ENCODE data around the gene HYDIN. TPM values are rescaled to one million over a fixed set of nuclear protein-coding genes. Genes with fewer than 3 reads are reported as not detected.

Gene HYDIN
- total RNA-seq, 2 donors from 2014 or later = 0.40 TPM; not detected in 1

DNA sequence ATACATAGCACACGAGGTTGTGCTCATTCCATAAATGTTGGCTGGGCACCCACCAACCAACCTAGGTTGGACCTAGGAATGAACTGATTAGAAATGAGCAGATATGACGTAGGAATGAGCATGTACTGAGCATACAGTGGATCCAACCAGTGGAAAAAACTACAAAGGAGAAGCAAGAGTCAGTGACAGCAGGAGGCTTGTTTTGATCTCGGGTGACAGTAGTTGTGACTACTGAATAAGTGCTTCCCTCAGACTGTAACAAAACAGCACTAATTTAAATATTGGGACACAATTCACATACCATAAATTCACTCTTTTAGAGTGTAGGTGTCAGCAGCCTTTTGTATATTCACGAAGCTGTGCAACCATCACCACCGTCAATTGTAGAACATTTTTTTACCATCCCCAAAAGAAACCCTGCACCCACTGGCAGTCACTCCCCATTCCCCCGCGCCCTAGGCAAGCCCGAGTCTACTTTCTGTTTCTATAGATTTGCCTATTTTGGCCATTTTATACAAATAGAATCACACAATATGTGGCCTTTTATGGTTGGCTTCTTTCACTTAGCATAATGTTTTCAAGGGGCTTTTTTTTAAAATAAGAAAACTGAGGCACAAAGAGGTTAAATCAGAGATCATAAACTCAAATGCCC, 436.5 kb downstream of the HYDIN start:
- H3K9me3 Mint-ChIP-seq = no peaks in the 10 kb centered on the region

DNA sequence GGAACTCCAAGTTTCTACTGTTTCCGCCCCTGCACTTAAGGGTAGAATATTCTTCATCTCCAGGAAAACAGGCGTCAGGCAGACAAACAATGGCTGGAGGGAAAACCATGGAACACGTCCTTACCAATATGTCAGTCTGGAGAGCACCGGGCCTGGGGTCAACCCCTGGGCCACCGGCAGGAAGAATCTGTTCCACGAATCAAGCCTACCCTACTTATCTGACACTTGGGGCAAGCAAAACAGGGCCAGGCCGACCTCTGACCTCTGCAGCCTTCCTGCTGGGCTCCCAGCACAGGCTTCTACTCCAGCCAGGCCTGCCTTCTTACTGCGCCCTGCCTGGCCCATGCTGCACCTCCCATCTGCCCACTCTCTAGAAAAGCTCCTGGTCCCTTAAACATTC, 439.7 kb downstream of the HYDIN start:
- peaks cover 17% of the 10 kb centered on the region for H3K36me3 Mint-ChIP-seq (ENCODE audit: low read depth)

More for the DNA sequence above, 436.5 kb downstream of the HYDIN start:
- H3K27ac Mint-ChIP-seq = peak overlapping the region; percentile 16
- no peaks in the 10 kb centered on the region for H3K27me3 Mint-ChIP-seq
- peaks cover 2% of the 10 kb centered on the region for H3K4me1 Mint-ChIP-seq
- ATAC-seq (replicated peaks) = no peak
- H3K4me3 Mint-ChIP-seq = no peak overlapping the region
- peaks cover 9% of the 10 kb centered on the region for H3K36me3 Mint-ChIP-seq (ENCODE audit: low read depth)

DNA sequence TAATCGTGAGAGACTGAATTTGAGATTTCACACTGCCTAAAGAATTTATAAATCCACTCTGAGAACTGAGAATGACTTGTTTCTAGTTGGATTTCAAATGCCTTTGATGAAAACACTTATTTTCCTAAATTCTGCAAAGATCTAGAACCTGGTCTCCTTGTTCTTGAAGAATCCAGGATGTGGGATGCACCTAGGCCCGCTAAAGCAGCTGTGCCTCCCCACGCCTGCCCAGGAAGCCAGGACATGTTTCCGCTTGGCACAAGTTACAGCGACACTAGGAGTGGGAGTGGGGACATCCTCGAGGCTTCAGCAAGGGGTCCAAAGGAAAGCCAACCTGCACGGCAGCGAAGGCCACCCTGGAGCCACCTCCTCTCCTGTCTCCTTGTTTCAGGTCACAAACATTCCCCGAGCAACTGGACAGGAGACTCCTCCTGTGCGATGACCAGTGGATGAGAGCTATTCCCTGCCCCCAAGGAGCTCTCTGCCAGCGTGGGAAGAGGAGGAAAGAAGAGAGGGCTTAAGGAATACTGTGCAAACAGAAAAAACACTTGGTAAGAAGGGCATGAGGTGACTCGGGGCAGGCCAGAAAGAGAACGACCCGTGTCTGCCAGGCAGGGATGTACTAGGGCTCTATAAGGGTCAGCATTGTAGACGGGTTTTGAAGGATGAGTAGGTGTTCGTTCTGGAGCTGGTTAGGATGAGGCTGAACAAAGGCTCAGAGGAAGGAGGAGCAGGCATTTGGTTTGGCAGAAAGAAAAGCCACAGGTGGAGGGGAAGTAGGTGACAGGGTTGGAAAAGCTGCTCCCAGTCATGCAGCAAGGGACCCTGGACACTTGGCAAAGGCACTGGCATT, 440.7 kb downstream of the HYDIN start:
- Mint-ChIP-seq H3K4me3 (no peak overlapping the region), H3K36me3 (ENCODE audit: low read depth) (peaks cover 26% of the 10 kb centered on the region), H3K27ac (peak overlapping the region; percentile 54), H3K27me3 (no peaks in the 10 kb centered on the region), H3K9me3 (no peaks in the 10 kb centered on the region), H3K4me1 (peaks cover 7% of the 10 kb centered on the region)
- no peak for ATAC-seq (replicated peaks)

More for the DNA sequence above, 439.7 kb downstream of the HYDIN start:
- no peak for ATAC-seq (replicated peaks)
- Mint-ChIP-seq H3K4me1 (peaks cover 7% of the 10 kb centered on the region), H3K9me3 (no peaks in the 10 kb centered on the region), H3K27me3 (no peaks in the 10 kb centered on the region), H3K27ac (peak overlapping the region; percentile 54), H3K4me3 (no peak overlapping the region)

DNA sequence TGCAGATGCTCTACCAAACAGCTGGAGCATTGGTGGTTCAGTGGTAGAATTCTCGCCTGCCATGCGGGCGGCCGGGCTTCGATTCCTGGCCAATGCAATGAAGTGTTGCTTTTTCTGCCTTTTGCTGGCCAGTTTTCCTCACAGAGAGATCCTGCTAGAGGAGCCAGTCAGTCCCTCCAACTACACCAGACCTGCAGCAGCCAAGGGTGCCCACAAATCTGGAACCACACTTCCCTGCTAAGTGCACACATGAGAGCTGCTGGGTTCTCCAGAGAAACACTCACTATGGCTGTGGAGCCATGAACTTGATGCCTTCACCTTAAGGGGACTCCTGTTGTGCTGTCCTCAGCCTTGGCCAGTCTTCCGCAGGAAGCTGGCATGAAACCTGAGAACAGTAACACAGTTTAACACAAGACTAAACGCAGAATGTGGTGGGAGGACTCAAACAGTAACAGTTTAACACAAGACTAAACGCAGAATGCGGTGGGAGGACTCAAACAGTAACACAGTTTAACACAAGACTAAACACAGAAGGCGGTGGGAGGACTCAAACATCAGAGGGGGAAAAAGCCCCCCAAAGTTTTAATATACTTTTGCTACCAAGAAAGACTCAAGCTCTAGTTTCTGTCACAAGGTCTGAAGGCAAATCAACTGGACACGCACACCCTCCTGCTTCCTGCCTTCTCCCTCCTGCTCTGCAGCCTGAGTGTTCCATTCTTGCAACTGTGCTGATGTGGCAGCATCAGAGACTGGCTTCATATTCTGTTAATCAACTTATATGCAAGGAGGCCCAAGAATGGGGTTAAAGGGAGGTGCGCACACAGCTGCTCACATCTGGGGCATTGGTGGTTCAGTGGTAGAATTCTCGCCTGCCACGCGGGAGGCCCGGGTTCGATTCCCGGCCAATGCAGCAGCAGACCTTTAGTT, 441.6 kb downstream of the HYDIN start:
- H3K4me3 Mint-ChIP-seq = no peak overlapping the region
- H3K27ac Mint-ChIP-seq = peak overlapping the region; percentile 43
- no peaks in the 10 kb centered on the region for H3K27me3 Mint-ChIP-seq
- no peak for ATAC-seq (replicated peaks)
- H3K4me1 Mint-ChIP-seq = peaks cover 7% of the 10 kb centered on the region
- H3K36me3 Mint-ChIP-seq (ENCODE audit: low read depth) = peaks cover 34% of the 10 kb centered on the region
- no peaks in the 10 kb centered on the region for H3K9me3 Mint-ChIP-seq

DNA sequence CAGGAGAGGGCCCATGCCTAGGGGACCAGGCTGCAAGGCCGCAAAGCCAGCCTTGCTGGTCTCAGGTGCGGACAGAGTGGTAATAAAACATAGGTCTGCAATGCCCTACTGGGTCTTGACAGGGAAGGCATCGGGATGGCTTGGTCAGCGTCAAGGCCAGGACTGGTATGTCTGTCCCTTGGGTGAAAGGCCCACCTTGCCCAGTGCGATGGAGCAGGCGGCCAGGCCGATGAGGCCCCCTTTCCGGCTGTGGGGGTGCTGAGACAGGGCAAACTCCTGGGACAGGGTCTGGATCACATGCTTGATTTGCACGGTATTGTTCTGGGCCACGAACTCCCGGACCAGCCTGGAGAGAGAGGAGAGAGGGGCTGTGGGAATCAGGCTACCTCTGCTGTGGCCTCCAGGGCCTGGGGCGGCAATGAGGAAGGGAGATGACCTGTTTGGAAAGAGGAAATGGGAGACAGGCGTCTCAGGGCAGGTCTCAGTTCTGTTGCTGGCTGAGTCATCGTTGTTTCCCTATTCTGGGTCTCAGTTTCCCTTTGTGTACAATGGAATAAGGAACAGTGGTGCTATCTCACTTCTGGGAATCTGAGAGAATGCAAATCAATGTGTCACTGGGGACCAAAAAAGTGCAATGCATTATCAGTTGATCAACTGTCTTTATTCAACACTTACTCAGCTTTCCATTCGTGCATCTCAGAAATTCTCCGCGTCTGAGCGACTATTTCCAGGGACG, 444.3 kb downstream of the HYDIN start:
- H3K4me3 Mint-ChIP-seq = no peak overlapping the region
- H3K27me3 Mint-ChIP-seq = no peaks in the 10 kb centered on the region
- H3K36me3 Mint-ChIP-seq (ENCODE audit: low read depth) = peaks cover 62% of the 10 kb centered on the region
- peak overlapping the region; percentile 15 for H3K27ac Mint-ChIP-seq
- H3K9me3 Mint-ChIP-seq = no peaks in the 10 kb centered on the region
- ATAC-seq (replicated peaks) = no peak
- H3K4me1 Mint-ChIP-seq = peaks cover 7% of the 10 kb centered on the region

DNA sequence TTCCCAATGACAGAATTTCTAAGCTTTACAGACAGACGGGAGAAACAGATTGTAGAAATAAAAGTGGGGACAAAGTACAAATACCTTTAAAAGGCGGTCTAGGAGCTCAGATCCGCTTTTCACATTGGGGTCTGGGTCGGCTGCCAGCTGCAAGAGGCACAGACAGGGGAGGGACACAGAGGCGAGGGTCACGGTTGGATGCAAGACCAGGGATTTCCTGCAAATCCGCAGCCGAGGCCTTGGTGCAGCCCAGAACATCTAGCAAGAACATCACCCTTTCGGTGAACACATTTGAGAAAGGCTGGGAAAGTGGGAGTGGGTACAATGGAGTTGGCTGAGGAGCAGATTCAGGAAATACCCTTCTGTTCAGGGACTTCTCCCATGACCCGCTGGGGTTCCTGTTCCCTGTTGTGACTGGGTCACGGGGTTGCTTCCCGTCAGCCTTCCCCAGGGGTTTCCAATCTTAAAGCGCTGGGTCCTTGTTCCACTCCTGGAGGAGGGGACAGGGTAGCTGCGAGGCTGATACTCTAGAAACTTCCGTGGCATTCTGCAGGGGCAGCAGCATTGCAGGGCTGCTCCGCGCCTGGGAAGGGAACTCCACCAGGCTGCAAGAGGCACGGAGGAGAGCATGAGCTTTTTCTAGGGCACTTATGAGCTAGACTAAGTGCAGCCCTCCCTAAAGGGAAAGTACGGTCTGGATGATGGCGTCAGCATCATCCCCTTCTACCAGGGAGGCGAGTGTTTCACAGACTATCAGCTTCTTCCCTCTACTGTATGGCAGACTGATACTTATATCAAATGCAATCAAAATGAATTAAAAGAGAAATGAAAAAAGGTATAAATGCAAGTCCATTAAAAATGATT, 445.6 kb downstream of the HYDIN start:
- Mint-ChIP-seq H3K27me3 (no peaks in the 10 kb centered on the region), H3K4me3 (no peak overlapping the region), H3K36me3 (ENCODE audit: low read depth) (peaks cover 75% of the 10 kb centered on the region), H3K27ac (no peak overlapping the region), H3K9me3 (no peaks in the 10 kb centered on the region), H3K4me1 (peaks cover 7% of the 10 kb centered on the region)
- no peak for ATAC-seq (replicated peaks)

DNA sequence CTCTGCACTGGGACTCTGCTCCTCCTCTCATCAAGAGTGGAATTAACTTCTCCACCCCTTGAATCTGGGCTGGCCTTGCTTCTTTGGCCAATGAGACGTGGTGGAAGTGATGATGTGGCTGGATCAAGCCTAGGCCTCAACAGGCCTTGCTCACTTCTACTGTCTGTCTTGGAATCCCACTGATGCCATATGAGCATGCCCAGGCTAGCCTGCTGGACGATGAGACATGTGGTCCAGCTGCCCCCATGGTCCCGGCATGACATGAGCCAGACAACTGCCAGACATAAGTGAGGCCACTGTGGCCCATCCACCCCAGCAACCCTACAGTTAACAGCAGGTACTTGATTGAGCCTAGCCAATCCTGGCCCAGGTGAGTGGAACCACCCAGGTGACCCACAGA, 448.3 kb downstream of the HYDIN start:
- no peaks in the 10 kb centered on the region for H3K27me3 Mint-ChIP-seq
- no peaks in the 10 kb centered on the region for H3K9me3 Mint-ChIP-seq
- H3K36me3 Mint-ChIP-seq (ENCODE audit: low read depth) = peaks cover 94% of the 10 kb centered on the region
- no peak for ATAC-seq (replicated peaks)
- no peak overlapping the region for H3K4me3 Mint-ChIP-seq
- no peak overlapping the region for H3K27ac Mint-ChIP-seq
- peaks cover 12% of the 10 kb centered on the region for H3K4me1 Mint-ChIP-seq

DNA sequence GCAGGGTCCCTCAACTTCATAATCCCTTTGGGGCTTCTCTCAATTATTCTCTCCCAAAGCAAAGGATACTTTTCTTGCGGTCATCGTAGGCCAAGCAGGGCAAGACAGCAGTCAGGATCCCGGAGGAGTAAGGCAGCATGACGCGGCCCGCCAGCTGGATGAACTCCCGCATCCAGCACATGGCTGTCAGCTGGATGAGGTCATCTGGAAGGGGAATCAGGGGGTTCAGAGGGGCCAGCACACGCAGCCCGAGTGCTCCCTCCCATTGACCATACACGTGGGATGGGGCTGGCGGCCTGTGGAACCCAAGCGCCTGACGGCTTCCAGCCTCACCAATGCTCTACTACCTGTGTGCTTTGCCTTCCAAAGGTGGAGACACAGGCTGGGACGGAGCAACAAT, 448.7 kb downstream of the HYDIN start:
- Mint-ChIP-seq H3K36me3 (ENCODE audit: low read depth) (peaks cover 94% of the 10 kb centered on the region), H3K9me3 (no peaks in the 10 kb centered on the region), H3K27me3 (no peaks in the 10 kb centered on the region), H3K4me1 (peaks cover 10% of the 10 kb centered on the region), H3K27ac (no peak overlapping the region), H3K4me3 (no peak overlapping the region)
- ATAC-seq (replicated peaks) = no peak

DNA sequence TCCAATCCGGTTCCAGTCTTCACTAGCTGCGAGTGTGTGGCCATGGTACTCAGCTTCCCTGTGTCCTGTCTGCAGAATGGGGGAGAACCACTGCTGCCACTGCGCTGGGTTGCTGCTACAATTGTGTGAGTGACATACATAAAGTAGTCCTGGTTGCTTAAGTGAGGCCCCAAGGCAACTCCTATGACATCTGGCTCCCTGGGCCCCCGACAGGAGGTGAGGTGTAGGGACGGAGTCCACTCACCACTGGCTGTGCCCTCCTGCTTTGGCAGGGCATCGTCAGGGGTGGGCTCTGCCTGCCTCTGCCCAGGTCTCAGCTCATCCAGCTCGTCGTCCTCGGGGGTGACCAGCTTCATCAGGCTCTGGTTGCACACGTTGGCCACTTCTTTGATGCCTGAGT, 450.0 kb downstream of the HYDIN start:
- H3K9me3 Mint-ChIP-seq = no peaks in the 10 kb centered on the region
- no peak overlapping the region for H3K27ac Mint-ChIP-seq
- peaks cover 6% of the 10 kb centered on the region for H3K4me1 Mint-ChIP-seq
- no peak for ATAC-seq (replicated peaks)
- H3K27me3 Mint-ChIP-seq = no peaks in the 10 kb centered on the region
- peaks cover 99% of the 10 kb centered on the region for H3K36me3 Mint-ChIP-seq (ENCODE audit: low read depth)
- no peak overlapping the region for H3K4me3 Mint-ChIP-seq

DNA sequence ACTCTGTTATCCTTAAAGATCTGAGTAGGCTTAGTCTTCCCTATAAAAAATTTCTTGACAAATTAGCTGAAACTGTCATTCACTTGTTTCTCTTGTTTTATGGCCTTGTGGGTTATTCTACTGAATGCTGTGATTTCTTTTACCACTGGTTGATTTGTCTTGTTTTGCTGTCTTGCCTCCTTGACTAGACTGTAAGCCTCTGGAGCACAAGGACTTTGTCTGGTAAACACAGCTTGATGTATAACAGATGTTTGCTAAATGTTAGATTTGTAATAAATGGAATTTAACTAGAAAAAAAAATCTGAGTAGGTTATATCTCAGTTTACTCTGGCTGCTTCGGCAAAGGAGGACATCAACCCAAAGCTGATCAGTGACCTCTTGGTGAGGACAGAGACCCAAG, 451.2 kb downstream of the HYDIN start:
- no peak overlapping the region for H3K27ac Mint-ChIP-seq
- no peaks in the 10 kb centered on the region for H3K9me3 Mint-ChIP-seq
- no peak overlapping the region for H3K4me3 Mint-ChIP-seq
- H3K27me3 Mint-ChIP-seq = no peaks in the 10 kb centered on the region
- peaks cover 6% of the 10 kb centered on the region for H3K4me1 Mint-ChIP-seq
- H3K36me3 Mint-ChIP-seq (ENCODE audit: low read depth) = peaks cover 99% of the 10 kb centered on the region
- ATAC-seq (replicated peaks) = no peak

DNA sequence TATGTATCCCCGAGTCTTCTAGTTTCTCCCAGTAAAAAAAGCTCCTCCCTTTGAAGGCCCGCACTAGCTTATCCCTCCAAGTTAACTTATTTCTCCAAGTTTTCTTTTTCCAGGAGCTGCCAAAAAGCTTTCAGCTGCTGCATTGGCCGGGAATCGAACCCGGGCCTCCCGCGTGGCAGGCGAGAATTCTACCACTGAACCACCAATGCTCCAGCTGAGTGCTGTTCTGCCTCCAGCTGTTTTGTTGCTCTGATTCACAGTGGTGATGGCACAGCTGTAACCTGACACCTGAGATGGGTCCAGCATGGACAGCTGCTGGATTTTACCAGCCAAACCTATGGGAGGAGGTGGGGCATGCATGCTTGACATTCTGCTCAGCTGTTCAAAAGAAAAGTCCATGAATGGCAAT, 451.6 kb downstream of the HYDIN start:
- H3K27ac Mint-ChIP-seq = no peak overlapping the region
- ATAC-seq (replicated peaks) = no peak
- peaks cover 6% of the 10 kb centered on the region for H3K4me1 Mint-ChIP-seq
- H3K36me3 Mint-ChIP-seq (ENCODE audit: low read depth) = peaks cover 99% of the 10 kb centered on the region
- H3K27me3 Mint-ChIP-seq = no peaks in the 10 kb centered on the region
- H3K9me3 Mint-ChIP-seq = no peaks in the 10 kb centered on the region
- H3K4me3 Mint-ChIP-seq = no peak overlapping the region

DNA sequence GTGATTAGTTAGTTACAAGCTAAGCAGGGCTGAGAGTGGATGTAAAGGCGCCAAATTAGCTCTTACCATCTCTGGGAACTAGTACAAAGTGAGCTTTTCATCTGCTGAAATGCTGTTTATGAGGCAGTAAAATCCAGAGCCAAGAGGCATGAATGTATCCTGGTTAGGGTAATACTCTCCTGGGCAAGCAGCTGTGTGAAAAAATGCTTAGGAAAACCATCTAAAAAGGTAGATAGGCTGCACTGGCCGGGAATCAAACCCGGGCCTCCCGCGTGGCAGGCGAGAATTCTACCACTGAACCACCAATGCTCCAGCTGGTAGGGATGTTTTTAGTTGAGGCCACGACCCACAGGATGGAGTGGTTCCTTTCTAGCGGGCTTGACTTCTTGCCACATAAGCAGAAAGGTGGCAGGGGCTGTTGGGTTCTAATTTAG, 452.5 kb downstream of the HYDIN start:
- H3K4me3 Mint-ChIP-seq = no peak overlapping the region
- H3K9me3 Mint-ChIP-seq = no peaks in the 10 kb centered on the region
- no peak overlapping the region for H3K27ac Mint-ChIP-seq
- no peaks in the 10 kb centered on the region for H3K27me3 Mint-ChIP-seq
- H3K36me3 Mint-ChIP-seq (ENCODE audit: low read depth) = peaks cover 98% of the 10 kb centered on the region
- ATAC-seq (replicated peaks) = no peak
- peaks cover 6% of the 10 kb centered on the region for H3K4me1 Mint-ChIP-seq

DNA sequence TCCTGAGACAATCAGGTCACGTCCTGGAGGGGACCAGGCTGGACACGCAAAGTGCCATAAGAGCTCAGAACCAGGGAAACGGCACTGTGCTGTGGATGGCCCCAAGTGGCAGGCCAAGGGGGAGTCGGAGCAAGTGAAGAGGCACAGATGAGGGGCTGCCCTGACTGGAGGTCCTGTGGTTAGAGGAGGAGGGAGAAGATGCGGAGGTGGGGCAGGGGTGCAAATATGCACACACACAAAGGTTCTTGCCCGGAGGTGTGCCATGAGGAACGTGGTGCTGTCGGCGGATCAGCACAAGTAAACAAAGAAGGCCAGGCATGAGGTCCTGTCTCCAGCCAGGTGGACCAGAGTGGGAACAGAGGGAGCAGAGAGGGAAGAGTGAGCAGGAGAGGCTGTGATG, 453.0 kb downstream of the HYDIN start:
- H3K27ac Mint-ChIP-seq = no peak overlapping the region
- ATAC-seq (replicated peaks) = no peak
- no peaks in the 10 kb centered on the region for H3K9me3 Mint-ChIP-seq
- peaks cover 6% of the 10 kb centered on the region for H3K4me1 Mint-ChIP-seq
- peaks cover 98% of the 10 kb centered on the region for H3K36me3 Mint-ChIP-seq (ENCODE audit: low read depth)
- H3K27me3 Mint-ChIP-seq = no peaks in the 10 kb centered on the region
- no peak overlapping the region for H3K4me3 Mint-ChIP-seq
